Neural progenitor cell (in vitro differentiated cells): ENCODE results near the gene GH1. TPM values are rescaled to one million over a fixed set of nuclear protein-coding genes. Genes with fewer than 3 reads are reported as not detected.
"Not testable (repeated sequence)": the region's sequence is repeated elsewhere in the genome, so short reads cannot be mapped to it uniquely, and the experiment has no call there.

Experiments used
- DNase-seq: peaks from one replicate; pipeline ENCODE4 v3.0.0-alpha.2; 2016; ENCODE audit warnings: low spot score
- H2AFZ ChIP-seq: fragments of 200-600 bp; sonication (generic); replicated peaks from 2 replicates; pipeline ENCODE4 v1.6.1; 2016; ENCODE audit warnings: antibody characterized with exemption
- H3F3A ChIP-seq: fragments of 200-600 bp; sonication (generic); 2 replicates; pipeline ENCODE4 v1.6.1; 2016; ENCODE audit warnings: antibody characterized with exemption, low read depth
- H3K27ac ChIP-seq: fragments of 200-600 bp; sonication (generic); 2 replicates; pipeline ENCODE4 v1.5.1; 2016; ENCODE audit warnings: mild to moderate bottlenecking
- H3K27me3 ChIP-seq: fragments of 200-600 bp; sonication (generic); 2 replicates; pipeline ENCODE4 v1.6.1; 2016; ENCODE audit warnings: mild to moderate bottlenecking, moderate library complexity
- H3K36me3 ChIP-seq: fragments of 200-600 bp; sonication (generic); 2 replicates; pipeline ENCODE4 v1.5.1; 2016
- H3K4me1 ChIP-seq: fragments of 200-600 bp; sonication (generic); 2 replicates; pipeline ENCODE4 v1.6.1; 2016; ENCODE audit warnings: mixed run types
- H3K4me2 ChIP-seq: fragments of 200-600 bp; sonication (generic); 2 replicates; pipeline ENCODE4 v1.6.1; 2016
- H3K4me3 ChIP-seq: fragments of 200-600 bp; sonication (generic); 2 replicates; pipeline ENCODE4 v1.5.1; 2016
- H3K79me2 ChIP-seq: fragments of 200-600 bp; sonication (generic); 2 replicates; pipeline ENCODE4 v1.6.1; 2016; ENCODE audit warnings: low read depth
- H3K9ac ChIP-seq: fragments of 200-600 bp; sonication (generic); 2 replicates; pipeline ENCODE4 v1.6.1; 2016
- H3K9me3 ChIP-seq: fragments of 200-600 bp; sonication (generic); 2 replicates; pipeline ENCODE4 v1.5.1; 2016; ENCODE audit warnings: low read depth
- H4K20me1 ChIP-seq: fragments of 200-600 bp; sonication (generic); 2 replicates; pipeline ENCODE4 v1.6.1; 2016; ENCODE audit warnings: low read depth
- H3K27ac Mint-ChIP-seq: 3 replicates; pipeline ENCODE4 v1.8.0; 2021; ENCODE audit warnings: mixed read lengths
- H3K27me3 Mint-ChIP-seq: 2 replicates; pipeline ENCODE4 v1.8.0; 2022; ENCODE audit warnings: low read depth, mild to moderate bottlenecking, inconsistent platforms, moderate library complexity, mixed read lengths; ENCODE audit not compliant: insufficient read depth
- H3K36me3 Mint-ChIP-seq: 3 replicates; pipeline ENCODE4 v1.8.0; 2021; ENCODE audit warnings: mixed read lengths
- H3K4me1 Mint-ChIP-seq: 3 replicates; pipeline ENCODE4 v1.8.0; 2021; ENCODE audit warnings: mixed read lengths
- H3K4me3 Mint-ChIP-seq: 3 replicates; pipeline ENCODE4 v1.8.0; 2021; ENCODE audit warnings: mild to moderate bottlenecking, moderate library complexity, mixed read lengths
- H3K9me3 Mint-ChIP-seq: 3 replicates; pipeline ENCODE4 v1.8.0; 2020; ENCODE audit warnings: mixed read lengths
- total RNA-seq: library from RNA; depleted of rRNA; stranded (reverse); fragments of >200 nt; gene quantifications from 2 replicates; pipeline ENCODE4 v1.2.3, GENCODE V29; 2015; ENCODE audit warnings: low replicate concordance
- TF ChIP-seq, protein P1 (sequence below): fragments of 200-600 bp; sonication (generic); IDR thresholded peaks from 2 replicates; pipeline ENCODE4 v1.5.1; 2017; ENCODE audit warnings: antibody characterized with exemption, mild to moderate bottlenecking

Gene GH1
- total RNA-seq, 1 donor from 2014 or later: not detected

DNA sequence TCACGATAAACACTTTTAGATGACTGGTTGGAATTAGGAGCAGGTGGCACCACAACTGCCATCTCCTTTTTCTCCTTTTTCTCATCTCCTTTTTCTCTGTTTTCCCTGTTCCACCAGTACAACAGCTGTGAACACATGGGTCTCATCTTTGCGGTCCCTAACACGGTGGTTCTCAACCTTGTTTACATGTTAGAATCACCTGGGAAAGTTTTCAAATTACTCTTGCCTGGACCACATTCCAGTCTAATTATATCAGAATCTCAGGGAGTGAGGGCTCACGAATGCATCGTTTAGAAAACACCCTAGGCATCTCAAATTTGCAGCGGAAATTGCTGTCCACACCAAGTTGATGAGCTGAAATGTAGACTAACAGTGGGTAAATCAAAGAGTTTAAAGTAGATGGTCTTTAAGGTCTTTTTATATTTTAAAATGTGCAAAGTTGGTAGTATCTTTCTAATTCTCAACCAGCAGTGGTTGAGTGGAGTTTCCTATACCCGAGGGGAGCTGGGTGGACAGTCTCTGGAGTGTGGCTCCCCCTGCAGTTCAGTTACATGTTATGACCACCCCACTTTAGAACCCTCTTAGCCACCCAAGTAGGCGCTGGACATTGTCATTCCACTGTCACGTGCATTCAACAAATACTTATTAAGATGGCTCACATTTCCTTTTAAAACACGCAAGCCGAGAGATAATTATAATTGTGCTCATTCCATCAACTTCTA lies 26.2 kb downstream of the GH1 start:
- peak; percentile 58 for DNase-seq
- H3K9ac ChIP-seq, H3K27me3 ChIP-seq, H3K27ac Mint-ChIP-seq, H3K27me3 Mint-ChIP-seq, H4K20me1 ChIP-seq, H3K4me1 Mint-ChIP-seq, H3K4me3 ChIP-seq, H3K9me3 Mint-ChIP-seq, H3K36me3 ChIP-seq, H3K4me3 Mint-ChIP-seq, H2AFZ ChIP-seq, H3K9me3 ChIP-seq, H3K36me3 Mint-ChIP-seq, H3K4me1 ChIP-seq, H3F3A ChIP-seq, H3K4me2 ChIP-seq, H3K79me2 ChIP-seq, H3K27ac ChIP-seq: not testable (repeated sequence)
- TF ChIP-seq, protein P1, sequence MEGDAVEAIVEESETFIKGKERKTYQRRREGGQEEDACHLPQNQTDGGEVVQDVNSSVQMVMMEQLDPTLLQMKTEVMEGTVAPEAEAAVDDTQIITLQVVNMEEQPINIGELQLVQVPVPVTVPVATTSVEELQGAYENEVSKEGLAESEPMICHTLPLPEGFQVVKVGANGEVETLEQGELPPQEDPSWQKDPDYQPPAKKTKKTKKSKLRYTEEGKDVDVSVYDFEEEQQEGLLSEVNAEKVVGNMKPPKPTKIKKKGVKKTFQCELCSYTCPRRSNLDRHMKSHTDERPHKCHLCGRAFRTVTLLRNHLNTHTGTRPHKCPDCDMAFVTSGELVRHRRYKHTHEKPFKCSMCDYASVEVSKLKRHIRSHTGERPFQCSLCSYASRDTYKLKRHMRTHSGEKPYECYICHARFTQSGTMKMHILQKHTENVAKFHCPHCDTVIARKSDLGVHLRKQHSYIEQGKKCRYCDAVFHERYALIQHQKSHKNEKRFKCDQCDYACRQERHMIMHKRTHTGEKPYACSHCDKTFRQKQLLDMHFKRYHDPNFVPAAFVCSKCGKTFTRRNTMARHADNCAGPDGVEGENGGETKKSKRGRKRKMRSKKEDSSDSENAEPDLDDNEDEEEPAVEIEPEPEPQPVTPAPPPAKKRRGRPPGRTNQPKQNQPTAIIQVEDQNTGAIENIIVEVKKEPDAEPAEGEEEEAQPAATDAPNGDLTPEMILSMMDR: peak; percentile 60

DNA sequence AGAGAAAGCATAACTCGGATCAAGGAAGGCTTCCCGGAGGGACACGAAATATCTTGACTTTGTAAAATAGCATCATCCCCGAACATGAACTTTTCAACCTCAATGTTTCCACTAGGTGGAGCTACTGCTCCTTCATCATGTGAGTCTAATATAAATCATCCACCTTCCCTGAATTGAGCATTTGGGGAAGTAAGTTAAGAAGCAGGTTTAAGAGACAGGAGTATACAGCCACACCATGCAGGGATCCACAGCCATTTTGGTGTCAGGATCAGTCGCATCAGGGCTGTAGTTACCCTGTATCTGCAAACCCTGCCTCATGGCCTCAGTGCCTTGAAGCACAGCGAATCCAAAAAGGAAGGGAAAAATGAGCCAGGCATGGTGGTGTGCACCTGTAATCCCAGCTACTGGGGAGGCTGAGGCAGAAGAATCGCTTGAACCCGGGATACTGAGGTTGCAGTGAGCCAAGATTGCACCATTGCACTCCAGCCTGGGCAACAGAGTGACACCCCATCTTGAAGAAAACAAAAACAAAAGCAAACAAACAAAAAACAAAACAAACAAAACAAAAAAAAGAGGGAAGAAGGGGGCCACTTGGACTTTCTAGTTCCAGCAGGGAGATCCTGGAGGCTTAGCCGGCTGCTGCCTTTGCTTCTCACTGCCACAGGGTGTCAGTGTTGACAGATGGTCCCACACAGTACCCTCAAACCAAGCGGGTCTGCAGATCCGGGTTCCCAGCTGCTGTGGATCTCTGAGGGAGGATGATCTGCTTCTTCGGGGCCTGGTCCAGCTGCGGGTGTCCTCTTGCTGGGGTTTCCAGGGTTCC lies 29.4 kb downstream of the GH1 start:
- H3K27ac Mint-ChIP-seq: peak overlapping the region; percentile 69
- H3K4me3 Mint-ChIP-seq: not testable (repeated sequence)

DNA sequence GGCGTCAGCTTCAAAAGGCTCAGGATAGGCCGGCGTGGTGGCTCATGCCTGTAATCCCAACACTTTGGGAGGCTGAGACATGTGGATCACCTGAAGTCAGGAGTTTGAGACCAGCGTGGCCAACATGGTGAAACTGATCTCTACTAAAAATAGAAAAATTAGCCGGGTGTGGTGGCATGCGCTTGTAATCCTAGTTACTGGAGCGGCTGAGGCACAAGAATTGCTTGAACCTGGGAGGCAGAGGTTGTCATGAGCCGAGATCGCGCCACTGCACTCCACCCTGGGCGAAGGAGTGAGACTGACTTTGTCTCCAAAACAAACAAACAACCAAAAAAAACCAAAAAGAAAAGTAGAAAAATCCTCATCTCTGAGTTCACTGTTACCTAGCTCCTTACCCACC lies 33.5 kb downstream of the GH1 start:
- not testable (repeated sequence) for H3K4me1 Mint-ChIP-seq, H2AFZ ChIP-seq, H3K27ac ChIP-seq, H3K79me2 ChIP-seq, H3K36me3 Mint-ChIP-seq, H3K27me3 Mint-ChIP-seq, H3K9ac ChIP-seq, H3K9me3 Mint-ChIP-seq, H3K9me3 ChIP-seq, H3K4me1 ChIP-seq, H3K4me3 Mint-ChIP-seq, H3K27ac Mint-ChIP-seq, H3K36me3 ChIP-seq, H4K20me1 ChIP-seq, DNase-seq, H3K27me3 ChIP-seq, H3F3A ChIP-seq, H3K4me3 ChIP-seq, H3K4me2 ChIP-seq

More for the DNA sequence above, 29.4 kb downstream of the GH1 start:
- TF ChIP-seq, protein P1: peak; percentile 52
- DNase-seq: peak; percentile 63
- not testable (repeated sequence) for H3K36me3 Mint-ChIP-seq, H3K27me3 Mint-ChIP-seq, H3K27ac ChIP-seq, H4K20me1 ChIP-seq, H3K9ac ChIP-seq, H3K9me3 Mint-ChIP-seq, H3K36me3 ChIP-seq, H3K4me1 ChIP-seq, H3K4me3 ChIP-seq, H3K4me2 ChIP-seq, H3K79me2 ChIP-seq, H3K9me3 ChIP-seq, H3K27me3 ChIP-seq, H3K4me1 Mint-ChIP-seq, H2AFZ ChIP-seq, H3F3A ChIP-seq

DNA sequence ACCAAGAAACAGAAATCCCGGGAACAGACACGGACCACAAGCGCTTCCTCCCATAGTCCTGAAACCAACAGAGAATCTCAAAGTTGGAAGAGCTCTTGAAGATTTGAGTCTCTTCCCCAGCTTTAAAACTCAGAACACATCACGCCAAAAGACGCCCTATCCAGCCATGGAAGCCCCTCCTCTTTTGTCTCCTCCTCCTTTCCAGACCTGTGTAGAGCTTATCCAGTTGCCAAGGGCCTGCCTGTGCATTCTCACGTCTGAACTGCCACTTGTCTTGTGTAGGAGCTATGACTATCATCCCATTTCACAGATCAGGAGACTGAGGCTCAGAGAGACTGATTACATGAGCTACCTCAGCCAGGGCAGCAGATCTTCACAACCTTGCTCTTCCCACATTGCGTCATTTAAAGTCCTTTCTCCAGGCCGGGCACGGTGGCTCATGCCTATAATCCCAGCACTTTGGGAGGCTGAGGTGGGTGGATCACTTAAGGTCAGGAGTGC lies 36.0 kb downstream of the GH1 start:
- H3K4me3 ChIP-seq, DNase-seq, H3F3A ChIP-seq, H3K27me3 ChIP-seq, H3K4me3 Mint-ChIP-seq, H3K4me2 ChIP-seq, H3K27ac ChIP-seq, H2AFZ ChIP-seq, H3K9ac ChIP-seq, H3K9me3 ChIP-seq, H3K79me2 ChIP-seq, H4K20me1 ChIP-seq, H3K4me1 Mint-ChIP-seq, H3K36me3 ChIP-seq, H3K4me1 ChIP-seq, H3K27ac Mint-ChIP-seq, H3K27me3 Mint-ChIP-seq, H3K36me3 Mint-ChIP-seq, H3K9me3 Mint-ChIP-seq: not testable (repeated sequence)
